Loucy (cell line): Measurements from ENCODE around the gene SCN7A.
A peak's percentile ranks its signal among the peaks of the same experiment; 100 is the strongest.

Experiments
- H2AFZ ChIP-seq: fragments of 200-600 bp; sonication (generic); 2 replicates; pipeline ENCODE4 v1.6.0; 2016; ENCODE audit warnings: antibody characterized with exemption, mild to moderate bottlenecking, low read length, moderate library complexity
- H3F3A ChIP-seq: fragments of 200-600 bp; 2 replicates; pipeline ENCODE4 v1.6.0; 2016; ENCODE audit warnings: antibody characterized with exemption, low read depth, mild to moderate bottlenecking
- H3K27me3 ChIP-seq: fragments of 200-600 bp; sonication (generic); 2 replicates; pipeline ENCODE4 v1.6.1; 2014; ENCODE audit warnings: low read length, mild to moderate bottlenecking; ENCODE audit not compliant: insufficient read depth, poor library complexity, severe bottlenecking
- H3K36me3 ChIP-seq: fragments of 200-600 bp; sonication (generic); 2 replicates; pipeline ENCODE4 v1.6.1; 2016; ENCODE audit warnings: low read length; ENCODE audit not compliant: insufficient read depth
- H3K4me1 ChIP-seq: fragments of 200-600 bp; sonication (generic); 2 replicates; pipeline ENCODE4 v1.5.1; 2014; ENCODE audit warnings: low read length, mild to moderate bottlenecking; ENCODE audit not compliant: insufficient read depth, poor library complexity, severe bottlenecking
- H3K4me2 ChIP-seq: fragments of 200-600 bp; sonication (generic); 2 replicates; pipeline ENCODE4 v1.6.0; 2014; ENCODE audit warnings: antibody characterized with exemption, low read length, low read depth, mild to moderate bottlenecking; ENCODE audit not compliant: poor library complexity, severe bottlenecking
- H3K4me3 ChIP-seq: fragments of 200-600 bp; sonication (generic); 2 replicates; pipeline ENCODE4 v1.5.1; 2014; ENCODE audit warnings: low read length, mild to moderate bottlenecking, mixed read lengths; ENCODE audit not compliant: poor library complexity, severe bottlenecking
- H3K79me2 ChIP-seq: fragments of 200-600 bp; sonication (generic); 2 replicates; pipeline ENCODE4 v1.6.1; 2014; ENCODE audit warnings: low read length; ENCODE audit not compliant: insufficient read depth
- H3K9ac ChIP-seq: fragments of 200-600 bp; sonication (generic); 2 replicates; pipeline ENCODE4 v1.6.0; 2014; ENCODE audit warnings: mild to moderate bottlenecking, low read depth, low read length, moderate library complexity; ENCODE audit not compliant: poor library complexity, severe bottlenecking
- H3K9me2 ChIP-seq: fragments of 200-600 bp; sonication (generic); replicated peaks from 2 replicates; pipeline ENCODE4 v1.6.1; 2016; ENCODE audit warnings: low read depth, low read length, mixed read lengths
- H3K9me3 ChIP-seq: fragments of 200-600 bp; sonication (generic); 2 replicates; pipeline ENCODE4 v1.6.1; 2014; ENCODE audit warnings: mild to moderate bottlenecking, antibody characterized with exemption, low read length, low read depth; ENCODE audit not compliant: insufficient read depth
- H4K20me1 ChIP-seq: fragments of 200-600 bp; sonication (generic); 2 replicates; pipeline ENCODE4 v1.6.0; 2014; ENCODE audit warnings: antibody characterized with exemption, low read length, mild to moderate bottlenecking; ENCODE audit not compliant: insufficient read depth, poor library complexity, severe bottlenecking
- EZH2phosphoT487 ChIP-seq: fragments of 200-600 bp; IDR thresholded peaks from 2 replicates; pipeline ENCODE4 v1.6.1; 2018; ENCODE audit warnings: antibody characterized with exemption, mild to moderate bottlenecking, moderate library complexity, borderline replicate concordance
- TF ChIP-seq, protein P1 (sequence below): fragments of 200-600 bp; sonication (generic); conservative IDR thresholded peaks from 2 replicates; pipeline ENCODE4 v1.5.1; 2014; ENCODE audit warnings: mild to moderate bottlenecking, antibody characterized with exemption, low read length

SCN7A gene

DNA sequence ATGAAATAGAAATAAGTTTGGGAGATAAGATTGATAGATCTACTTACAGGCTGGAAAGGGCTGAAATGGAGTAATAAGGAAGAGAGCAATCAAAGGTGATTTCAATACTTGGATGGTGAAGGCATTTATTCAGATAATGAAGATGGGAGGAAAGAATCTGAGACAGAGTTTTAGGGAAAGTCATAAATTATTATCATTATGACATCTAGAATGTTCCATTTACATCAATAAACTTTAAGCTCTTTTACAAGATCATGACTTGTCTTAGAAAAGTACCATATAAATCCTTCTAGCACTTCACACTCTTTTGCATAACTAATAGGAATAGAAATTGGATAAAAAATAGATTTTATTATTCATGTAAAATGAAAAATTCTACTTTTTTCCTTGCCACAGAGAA is 120.5 kb downstream of the SCN7A start:
- H3K4me2 ChIP-seq, result no peak overlapping the region
- no peaks in the 10 kb centered on the region for H3F3A ChIP-seq
- H2AFZ ChIP-seq, result no peak overlapping the region
- H3K79me2 ChIP-seq, result no peaks in the 10 kb centered on the region
- H3K4me1 ChIP-seq, result peaks cover 25% of the 10 kb centered on the region
- no peak for TF ChIP-seq EZH2phosphoT487
- TF ChIP-seq, protein P1, sequence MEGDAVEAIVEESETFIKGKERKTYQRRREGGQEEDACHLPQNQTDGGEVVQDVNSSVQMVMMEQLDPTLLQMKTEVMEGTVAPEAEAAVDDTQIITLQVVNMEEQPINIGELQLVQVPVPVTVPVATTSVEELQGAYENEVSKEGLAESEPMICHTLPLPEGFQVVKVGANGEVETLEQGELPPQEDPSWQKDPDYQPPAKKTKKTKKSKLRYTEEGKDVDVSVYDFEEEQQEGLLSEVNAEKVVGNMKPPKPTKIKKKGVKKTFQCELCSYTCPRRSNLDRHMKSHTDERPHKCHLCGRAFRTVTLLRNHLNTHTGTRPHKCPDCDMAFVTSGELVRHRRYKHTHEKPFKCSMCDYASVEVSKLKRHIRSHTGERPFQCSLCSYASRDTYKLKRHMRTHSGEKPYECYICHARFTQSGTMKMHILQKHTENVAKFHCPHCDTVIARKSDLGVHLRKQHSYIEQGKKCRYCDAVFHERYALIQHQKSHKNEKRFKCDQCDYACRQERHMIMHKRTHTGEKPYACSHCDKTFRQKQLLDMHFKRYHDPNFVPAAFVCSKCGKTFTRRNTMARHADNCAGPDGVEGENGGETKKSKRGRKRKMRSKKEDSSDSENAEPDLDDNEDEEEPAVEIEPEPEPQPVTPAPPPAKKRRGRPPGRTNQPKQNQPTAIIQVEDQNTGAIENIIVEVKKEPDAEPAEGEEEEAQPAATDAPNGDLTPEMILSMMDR, result no peak
- H3K9ac ChIP-seq, result no peak overlapping the region
- no peaks in the 10 kb centered on the region for H3K9me3 ChIP-seq
- H3K9me2 ChIP-seq, result no peaks in the 10 kb centered on the region
- no peaks in the 10 kb centered on the region for H3K27me3 ChIP-seq
- no peaks in the 10 kb centered on the region for H3K36me3 ChIP-seq
- no peaks in the 10 kb centered on the region for H4K20me1 ChIP-seq
- no peak overlapping the region for H3K4me3 ChIP-seq

DNA sequence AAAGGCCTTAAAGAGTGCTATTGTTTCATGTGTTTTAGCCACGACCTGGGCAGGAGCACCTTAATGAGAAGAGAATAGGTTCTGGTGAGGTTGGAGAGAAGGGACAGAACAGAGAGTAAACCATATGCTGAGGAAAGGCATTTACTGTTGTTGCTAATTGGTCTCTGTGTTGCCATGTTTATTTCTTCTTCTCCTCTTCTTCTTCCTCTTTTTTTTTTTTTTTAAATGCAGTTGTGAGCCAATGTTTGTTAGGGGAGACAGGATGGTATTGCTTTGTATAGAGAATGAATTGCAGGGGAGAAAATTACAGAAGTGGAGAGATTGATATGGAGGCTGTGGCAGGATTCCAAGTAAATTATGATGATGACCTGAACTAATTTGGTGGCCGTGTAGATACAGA is 120.9 kb downstream of the SCN7A start:
- no peak overlapping the region for H3K4me3 ChIP-seq

DNA sequence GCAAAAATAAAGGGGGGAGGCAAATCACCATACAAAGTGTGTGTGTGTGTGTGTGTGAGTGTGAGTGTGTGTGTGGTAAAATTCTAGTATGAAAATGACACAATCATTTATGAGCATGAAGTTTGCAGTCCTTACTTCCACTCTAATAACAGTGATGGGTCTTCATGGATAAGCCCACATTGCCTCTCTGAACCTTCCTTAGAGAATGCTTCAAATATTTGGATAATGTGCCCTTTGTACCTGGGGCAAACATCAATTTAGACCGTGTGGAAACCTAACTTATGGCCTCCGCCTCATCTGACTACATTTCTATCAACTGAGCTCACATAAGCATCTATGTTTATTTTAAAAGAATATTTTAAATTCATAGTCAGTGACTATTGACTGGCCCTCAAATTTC is 122.0 kb downstream of the SCN7A start:
- no peak overlapping the region for H3K4me3 ChIP-seq
- no peaks in the 10 kb centered on the region for H3F3A ChIP-seq
- H3K4me2 ChIP-seq, result no peak overlapping the region
- H3K4me1 ChIP-seq, result peaks cover 25% of the 10 kb centered on the region
- H2AFZ ChIP-seq, result no peak overlapping the region
- no peaks in the 10 kb centered on the region for H3K9me3 ChIP-seq
- H3K27me3 ChIP-seq, result no peaks in the 10 kb centered on the region
- no peak overlapping the region for H3K9ac ChIP-seq
- TF ChIP-seq EZH2phosphoT487, result no peak
- TF ChIP-seq, protein P1, result no peak
- H3K36me3 ChIP-seq, result no peaks in the 10 kb centered on the region
- no peaks in the 10 kb centered on the region for H3K9me2 ChIP-seq
- no peaks in the 10 kb centered on the region for H4K20me1 ChIP-seq
- H3K79me2 ChIP-seq, result no peaks in the 10 kb centered on the region

More for the DNA sequence above, 120.9 kb downstream of the SCN7A start:
- Histone ChIP-seq H3K9me3 (no peaks in the 10 kb centered on the region), H3K4me1 (peaks cover 25% of the 10 kb centered on the region), H2AFZ (peak overlapping the region; percentile 35; the same call in 1 of the 2 replicates), H3K9ac (no peak overlapping the region), H3F3A (no peaks in the 10 kb centered on the region), H3K4me2 (no peak overlapping the region), H3K79me2 (no peaks in the 10 kb centered on the region), H3K9me2 (no peaks in the 10 kb centered on the region), H3K27me3 (no peaks in the 10 kb centered on the region), H4K20me1 (no peaks in the 10 kb centered on the region), H3K36me3 (no peaks in the 10 kb centered on the region)
- TF ChIP-seq, protein P1, result no peak
- TF ChIP-seq EZH2phosphoT487, result no peak
